ENCODE results near the gene LPAR1. TPM values are rescaled to one million over a fixed set of nuclear protein-coding genes. Genes with fewer than 3 reads are reported as not detected.
"Not testable (repeated sequence)": the region's sequence is repeated elsewhere in the genome, so short reads cannot be mapped to it uniquely, and the experiment has no call there.

The LPAR1 gene
- total and polyA plus RNA-seq, 10 donors, result 8.1 to 63.8 (median 34.4) TPM

- TF ChIP-seq POLR2AphosphoS5 (IDR thresholded peaks at IDR 0.05) (no peak), POLR2A (IDR thresholded peaks at IDR 0.05) (no peak)
- intact Hi-C loops (cut with DNase I; ENCODE audit: low total_unique reads), result no loop called here
- no peak for DNase-seq
- Histone ChIP-seq H3K4me3 (no peak overlapping the region), H3K27ac (no peak overlapping the region), H3K27me3 (replicated peaks in 1 of 7) (no peaks in the 10 kb centered on the region), H3K4me1 (no peaks in the 10 kb centered on the region), H3K36me3 (no peaks in the 10 kb centered on the region), H3K9me3 (peaks cover 0 to 3% (median 0%) of the 10 kb centered on the region in 8 donors)
- 59 to 72% (median 67%) methylated on average over 3 of the region's 3 CpGs for WGBS, 5 donors
These were observed 13.1 kb upstream of the LPAR1 start for GRCh38 chr9:111051400-111051799.

- H3K4me3 ChIP-seq, result no peak overlapping the region
- no peak for DNase-seq
- H3K27ac ChIP-seq, result no peak overlapping the region
- TF ChIP-seq POLR2A (IDR thresholded peaks at IDR 0.05), result no peak
- H3K4me1 ChIP-seq, result no peaks in the 10 kb centered on the region
- peaks cover 0 to 8% (median 0%) of the 10 kb centered on the region in 8 donors for H3K9me3 ChIP-seq
- no peaks in the 10 kb centered on the region for H3K36me3 ChIP-seq
- intact Hi-C loops (cut with DNase I; ENCODE audit: low total_unique reads), result no loop called here
- H3K27me3 ChIP-seq (replicated peaks in 1 of 7), result no peaks in the 10 kb centered on the region
These were observed 12.5 kb upstream of the LPAR1 start for GRCh38 chr9:111050819-111051218.

- H3K27me3 ChIP-seq (replicated peaks in 1 of 7); DNase-seq; H3K27ac ChIP-seq; intact Hi-C loops (cut with DNase I; ENCODE audit: low total_unique reads); H3K4me3 ChIP-seq; H3K4me1 ChIP-seq; H3K36me3 ChIP-seq: not testable (repeated sequence)
- 91 to 96% (median 93%) methylated on average over 2 of the region's 2 CpGs for WGBS, 5 donors
- peaks cover 0 to 23% (median 12%) of the 10 kb centered on the region in 8 donors for H3K9me3 ChIP-seq
These were observed 9.0 kb upstream of the LPAR1 start for GRCh38 chr9:111047287-111047686.

DNA sequence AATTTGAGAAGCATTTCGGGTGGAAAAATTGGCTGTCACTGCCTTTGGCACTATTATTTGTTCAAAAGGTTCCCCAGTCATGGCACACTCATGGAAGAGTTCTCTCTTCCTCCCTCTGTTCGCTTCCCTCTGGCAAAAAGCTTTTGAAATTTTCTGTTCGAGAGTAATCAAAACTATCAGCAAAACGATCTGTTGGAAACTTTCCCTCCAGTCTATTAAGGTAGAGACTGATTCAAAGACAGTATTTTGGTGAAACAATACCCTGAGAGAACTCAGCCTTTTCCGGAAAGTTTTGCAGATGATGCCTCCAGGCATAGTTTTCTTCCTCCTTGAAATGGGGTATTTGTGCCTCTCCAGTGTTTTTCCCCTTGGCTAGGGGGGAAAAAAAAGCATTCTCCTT lies 3.6 kb upstream of the LPAR1 start:
- H3K36me3 ChIP-seq, result no peaks in the 10 kb centered on the region
- intact Hi-C loops (cut with DNase I; ENCODE audit: low total_unique reads), result no loop called here
- no peak for TF ChIP-seq POLR2AphosphoS5 (IDR thresholded peaks at IDR 0.05)
- no peak for TF ChIP-seq POLR2A (IDR thresholded peaks at IDR 0.05)
- no peak for TF ChIP-seq CTCF (IDR thresholded peaks at IDR 0.05 in 8 of 11, conservative IDR thresholded peaks at IDR 0.05 in 3 of 11)
- no peak for DNase-seq
- 79 to 88% (median 84%) methylated on average over 5 of the region's 5 CpGs for WGBS, 5 donors
- H3K4me3 ChIP-seq, result no peak overlapping the region
- peaks cover 5 to 27% (median 20%) of the 10 kb centered on the region in 6 donors for H3K4me1 ChIP-seq
- no peak overlapping the region for H3K27ac ChIP-seq
- peaks cover 0 to 23% (median 12%) of the 10 kb centered on the region in 8 donors for H3K9me3 ChIP-seq
- H3K27me3 ChIP-seq (replicated peaks in 1 of 7), result peaks cover 0 to 35% (median 25%) of the 10 kb centered on the region in 7 donors

DNA sequence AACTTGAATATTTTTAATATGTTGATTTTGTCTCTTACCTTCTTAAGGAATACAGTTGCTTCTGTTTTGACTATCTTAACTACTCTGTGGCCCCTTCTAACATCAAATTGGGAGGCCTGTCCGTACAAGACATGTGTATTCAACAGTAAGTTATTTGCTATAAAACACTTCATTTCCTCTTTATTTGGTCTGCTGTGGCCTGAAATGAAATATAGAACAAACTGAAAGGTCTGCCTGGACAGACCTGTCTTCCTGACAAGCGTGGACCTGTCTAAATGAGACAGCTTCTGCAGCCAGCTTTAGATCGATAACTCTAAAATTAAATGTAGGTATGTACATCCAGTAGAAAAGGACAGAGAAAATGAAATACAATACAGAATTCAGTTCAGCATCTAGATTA lies 2.2 kb upstream of the LPAR1 start:
- H3K4me3 ChIP-seq, result no peak overlapping the region
- 84 to 93% (median 88%) methylated on average over 3 of the region's 3 CpGs for WGBS, 5 donors
- H3K27ac ChIP-seq, result no peak overlapping the region
- DNase-seq, result no peak
- TF ChIP-seq CTCF (IDR thresholded peaks at IDR 0.05 in 8 of 11, conservative IDR thresholded peaks at IDR 0.05 in 3 of 11), result no peak
- no peak for TF ChIP-seq POLR2A (IDR thresholded peaks at IDR 0.05)
- no peak for TF ChIP-seq POLR2AphosphoS5 (IDR thresholded peaks at IDR 0.05)
- peaks cover 0 to 12% (median 10%) of the 10 kb centered on the region in 8 donors for H3K9me3 ChIP-seq
- no peaks in the 10 kb centered on the region for H3K36me3 ChIP-seq
- intact Hi-C loops (cut with DNase I; ENCODE audit: low total_unique reads), result no loop called here
- H3K4me1 ChIP-seq, result peaks cover 5 to 39% (median 20%) of the 10 kb centered on the region in 6 donors
- H3K27me3 ChIP-seq (replicated peaks in 1 of 7), result peaks cover 0 to 49% (median 39%) of the 10 kb centered on the region in 7 donors
